Liver (tissue), 3 donors: ENCODE results near the gene MAGEE2.

Experiments used
- FOXA1 ChIP-seq: IDR thresholded peaks from 2 replicates; pipeline ENCODE4 v1.6.1; 2016; ENCODE audit warnings: antibody characterized with exemption
- GABPA ChIP-seq, 2 donors: IDR thresholded peaks in 1 of 2; conservative IDR thresholded peaks in 1 of 2; 2 replicates each; pipeline ENCODE4 v1.6.1; 2016; ENCODE audit warnings: antibody characterized with exemption in 2 of 2, mild to moderate bottlenecking in 1 of 2, moderate library complexity in 1 of 2
- RAD21 ChIP-seq, 2 donors: IDR thresholded peaks; 2 replicates each; pipeline ENCODE4 v1.6.1; 2016; ENCODE audit warnings: antibody characterized with exemption in 2 of 2, mild to moderate bottlenecking in 2 of 2
- RXRA ChIP-seq, 2 donors: IDR thresholded peaks; 2 replicates each; pipeline ENCODE4 v1.6.1; 2017 to 2018; ENCODE audit warnings: antibody characterized with exemption in 2 of 2, mild to moderate bottlenecking in 1 of 2
- TAF1 ChIP-seq: conservative IDR thresholded peaks from 2 replicates; pipeline ENCODE4 v1.6.1; 2016; ENCODE audit warnings: antibody characterized with exemption, mild to moderate bottlenecking
- TF ChIP-seq, protein P1 (sequence below): fragments of 150-350 bp; IDR thresholded peaks from 2 replicates; pipeline ENCODE4 v1.5.1; 2017; ENCODE audit warnings: improper control_type of control experiment, low read depth, low read length; ENCODE audit not compliant: missing input control
- TF ChIP-seq, protein P2 (sequence below): IDR thresholded peaks from 2 replicates; pipeline ENCODE4 v1.6.1; 2016; ENCODE audit warnings: antibody characterized with exemption
- TF ChIP-seq, protein P3 (sequence below): IDR thresholded peaks from 2 replicates; pipeline ENCODE4 v1.6.1; 2016; ENCODE audit warnings: antibody characterized with exemption, mild to moderate bottlenecking
- donor health status: healthy.
- donor health status: healthy.

GRCh38 chrX:75748431-75748830 is 36.6 kb downstream of the MAGEE2 start:
- TF ChIP-seq, protein P1, sequence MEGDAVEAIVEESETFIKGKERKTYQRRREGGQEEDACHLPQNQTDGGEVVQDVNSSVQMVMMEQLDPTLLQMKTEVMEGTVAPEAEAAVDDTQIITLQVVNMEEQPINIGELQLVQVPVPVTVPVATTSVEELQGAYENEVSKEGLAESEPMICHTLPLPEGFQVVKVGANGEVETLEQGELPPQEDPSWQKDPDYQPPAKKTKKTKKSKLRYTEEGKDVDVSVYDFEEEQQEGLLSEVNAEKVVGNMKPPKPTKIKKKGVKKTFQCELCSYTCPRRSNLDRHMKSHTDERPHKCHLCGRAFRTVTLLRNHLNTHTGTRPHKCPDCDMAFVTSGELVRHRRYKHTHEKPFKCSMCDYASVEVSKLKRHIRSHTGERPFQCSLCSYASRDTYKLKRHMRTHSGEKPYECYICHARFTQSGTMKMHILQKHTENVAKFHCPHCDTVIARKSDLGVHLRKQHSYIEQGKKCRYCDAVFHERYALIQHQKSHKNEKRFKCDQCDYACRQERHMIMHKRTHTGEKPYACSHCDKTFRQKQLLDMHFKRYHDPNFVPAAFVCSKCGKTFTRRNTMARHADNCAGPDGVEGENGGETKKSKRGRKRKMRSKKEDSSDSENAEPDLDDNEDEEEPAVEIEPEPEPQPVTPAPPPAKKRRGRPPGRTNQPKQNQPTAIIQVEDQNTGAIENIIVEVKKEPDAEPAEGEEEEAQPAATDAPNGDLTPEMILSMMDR: no peak
- TF ChIP-seq, protein P2, sequence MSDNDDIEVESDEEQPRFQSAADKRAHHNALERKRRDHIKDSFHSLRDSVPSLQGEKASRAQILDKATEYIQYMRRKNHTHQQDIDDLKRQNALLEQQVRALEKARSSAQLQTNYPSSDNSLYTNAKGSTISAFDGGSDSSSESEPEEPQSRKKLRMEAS: no peak
- TF ChIP-seq RAD21 (IDR thresholded peaks at IDR 0.05): no peak
- TF ChIP-seq, protein P3, sequence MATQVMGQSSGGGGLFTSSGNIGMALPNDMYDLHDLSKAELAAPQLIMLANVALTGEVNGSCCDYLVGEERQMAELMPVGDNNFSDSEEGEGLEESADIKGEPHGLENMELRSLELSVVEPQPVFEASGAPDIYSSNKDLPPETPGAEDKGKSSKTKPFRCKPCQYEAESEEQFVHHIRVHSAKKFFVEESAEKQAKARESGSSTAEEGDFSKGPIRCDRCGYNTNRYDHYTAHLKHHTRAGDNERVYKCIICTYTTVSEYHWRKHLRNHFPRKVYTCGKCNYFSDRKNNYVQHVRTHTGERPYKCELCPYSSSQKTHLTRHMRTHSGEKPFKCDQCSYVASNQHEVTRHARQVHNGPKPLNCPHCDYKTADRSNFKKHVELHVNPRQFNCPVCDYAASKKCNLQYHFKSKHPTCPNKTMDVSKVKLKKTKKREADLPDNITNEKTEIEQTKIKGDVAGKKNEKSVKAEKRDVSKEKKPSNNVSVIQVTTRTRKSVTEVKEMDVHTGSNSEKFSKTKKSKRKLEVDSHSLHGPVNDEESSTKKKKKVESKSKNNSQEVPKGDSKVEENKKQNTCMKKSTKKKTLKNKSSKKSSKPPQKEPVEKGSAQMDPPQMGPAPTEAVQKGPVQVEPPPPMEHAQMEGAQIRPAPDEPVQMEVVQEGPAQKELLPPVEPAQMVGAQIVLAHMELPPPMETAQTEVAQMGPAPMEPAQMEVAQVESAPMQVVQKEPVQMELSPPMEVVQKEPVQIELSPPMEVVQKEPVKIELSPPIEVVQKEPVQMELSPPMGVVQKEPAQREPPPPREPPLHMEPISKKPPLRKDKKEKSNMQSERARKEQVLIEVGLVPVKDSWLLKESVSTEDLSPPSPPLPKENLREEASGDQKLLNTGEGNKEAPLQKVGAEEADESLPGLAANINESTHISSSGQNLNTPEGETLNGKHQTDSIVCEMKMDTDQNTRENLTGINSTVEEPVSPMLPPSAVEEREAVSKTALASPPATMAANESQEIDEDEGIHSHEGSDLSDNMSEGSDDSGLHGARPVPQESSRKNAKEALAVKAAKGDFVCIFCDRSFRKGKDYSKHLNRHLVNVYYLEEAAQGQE: no peak
- no peak for TF ChIP-seq TAF1
- no peak for TF ChIP-seq FOXA1
- no peak for TF ChIP-seq GABPA (IDR thresholded peaks at IDR 0.05 in 1 of 2, conservative IDR thresholded peaks at IDR 0.05 in 1 of 2)
- no peak for TF ChIP-seq RXRA (IDR thresholded peaks at IDR 0.05)
